Body of pancreas (tissue), 4 donors: ENCODE data around the gene POGLUT3. TPM values are rescaled to one million over a fixed set of nuclear protein-coding genes. Genes with fewer than 3 reads are reported as not detected.

Experiments
- ATAC-seq: fragments of 150-250 bp; one replicate; pipeline ENCODE4 v1.9.1; 2016
- DNase-seq, 4 donors: peaks; one replicate each; pipeline ENCODE4 v3.0.0-alpha.2; 2019
- H3K27ac ChIP-seq, 4 donors: fragments of 200-600 bp; sonication (generic); 1 replicate in 3 of 4; 2 replicates in 1 of 4; pipeline versions ENCODE4 v1.5.1 to v1.6.1; 2016 to 2019; ENCODE audit warnings: mild to moderate bottlenecking in 1 of 4, mixed read lengths in 1 of 4, moderate library complexity in 1 of 4
- H3K27me3 ChIP-seq, 2 donors: fragments of 200-600 bp; sonication (generic); one replicate each; pipeline ENCODE4 v1.6.0; 2016; ENCODE audit warnings: mild to moderate bottlenecking in 1 of 2
- H3K36me3 ChIP-seq, 2 donors: fragments of 200-600 bp; sonication (generic); replicated peaks in 1 of 2; 2 replicates each; pipeline ENCODE4 v1.5.1; 2016; ENCODE audit warnings: low read depth in 2 of 2; ENCODE audit not compliant: insufficient read depth in 1 of 2
- H3K4me1 ChIP-seq: fragments of 200-600 bp; sonication (generic); one replicate; pipeline ENCODE4 v1.6.0; 2016
- H3K4me3 ChIP-seq, 2 donors: fragments of 200-600 bp; sonication (generic); 1 replicate in 1 of 2; 2 replicates in 1 of 2; pipeline ENCODE4 v1.5.1; 2016 to 2019
- H3K9me3 ChIP-seq, 3 donors: fragments of 200-600 bp; sonication (generic); 1 replicate in 2 of 3; 2 replicates in 1 of 3; pipeline ENCODE4 v1.5.1; 2016
- POLR2A ChIP-seq, 3 donors: fragments of 450-650 bp; IDR thresholded peaks; one replicate each; pipeline ENCODE4 v1.6.1; 2016; ENCODE audit warnings: antibody characterized with exemption in 3 of 3, mild to moderate bottlenecking in 2 of 3
- WGBS, 2 donors: methylation state at CpG; one replicate each; pipeline ENCODE4 v1.1.5; 2017; 5-methylcytosine and 5-hydroxymethylcytosine counted together
- intact Hi-C: fragments of 100-400 bp; cut with DNase I; formaldehyde crosslinking; loops from one replicate; pipeline ENCODE4 v1.15.1; 2023
- total RNA-seq, 2 donors: library from RNA; depleted of rRNA; stranded (reverse); fragments of >200 nt; gene quantifications; one replicate each; pipeline ENCODE4 v1.1.0, GENCODE V29; 2016
- TF ChIP-seq, protein P1 (sequence below), 7 experiments: fragments of 450-650 bp in 4 of 7; fragments of 200-600 bp in 3 of 7; sonication (generic) in 3 of 7; IDR thresholded peaks; one replicate each; pipeline ENCODE4 v1.5.1; 2016 to 2019; ENCODE audit warnings: antibody characterized with exemption in 7 of 7

The POGLUT3 gene
- total RNA-seq, 2 donors from 2014 or later = 9.6 to 9.9 TPM

DNA sequence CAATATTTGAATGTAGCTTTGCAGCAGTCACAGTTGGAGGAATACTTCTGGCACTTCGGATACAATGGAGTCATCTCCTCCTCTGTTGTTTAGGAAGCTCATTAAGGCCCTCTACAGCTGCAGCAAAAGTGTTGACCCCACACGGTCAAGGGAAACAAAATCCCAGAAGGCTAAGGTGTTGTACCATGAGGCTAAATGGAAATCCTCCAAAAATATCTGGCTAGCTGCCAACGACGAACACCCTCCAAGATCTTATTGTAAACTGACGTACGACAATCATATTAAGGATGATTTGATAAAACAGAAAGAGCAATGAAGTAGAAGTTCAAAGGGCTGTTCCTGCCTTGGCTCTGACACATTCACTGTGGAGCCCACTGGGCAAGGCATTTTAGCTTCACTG lies 4.0 kb downstream of the POGLUT3 start:
- no peak for TF ChIP-seq POLR2A (IDR thresholded peaks at IDR 0.05)
- TF ChIP-seq, protein P1, sequence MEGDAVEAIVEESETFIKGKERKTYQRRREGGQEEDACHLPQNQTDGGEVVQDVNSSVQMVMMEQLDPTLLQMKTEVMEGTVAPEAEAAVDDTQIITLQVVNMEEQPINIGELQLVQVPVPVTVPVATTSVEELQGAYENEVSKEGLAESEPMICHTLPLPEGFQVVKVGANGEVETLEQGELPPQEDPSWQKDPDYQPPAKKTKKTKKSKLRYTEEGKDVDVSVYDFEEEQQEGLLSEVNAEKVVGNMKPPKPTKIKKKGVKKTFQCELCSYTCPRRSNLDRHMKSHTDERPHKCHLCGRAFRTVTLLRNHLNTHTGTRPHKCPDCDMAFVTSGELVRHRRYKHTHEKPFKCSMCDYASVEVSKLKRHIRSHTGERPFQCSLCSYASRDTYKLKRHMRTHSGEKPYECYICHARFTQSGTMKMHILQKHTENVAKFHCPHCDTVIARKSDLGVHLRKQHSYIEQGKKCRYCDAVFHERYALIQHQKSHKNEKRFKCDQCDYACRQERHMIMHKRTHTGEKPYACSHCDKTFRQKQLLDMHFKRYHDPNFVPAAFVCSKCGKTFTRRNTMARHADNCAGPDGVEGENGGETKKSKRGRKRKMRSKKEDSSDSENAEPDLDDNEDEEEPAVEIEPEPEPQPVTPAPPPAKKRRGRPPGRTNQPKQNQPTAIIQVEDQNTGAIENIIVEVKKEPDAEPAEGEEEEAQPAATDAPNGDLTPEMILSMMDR (IDR thresholded peaks at IDR 0.05) = no peak
- no peak for ATAC-seq
- Histone ChIP-seq H3K9me3 (no peaks in the 10 kb centered on the region), H3K27ac (no peak overlapping the region), H3K36me3 (no peaks in the 10 kb centered on the region), H3K4me3 (no peak overlapping the region), H3K4me1 (peaks cover 22% of the 10 kb centered on the region), H3K27me3 (no peaks in the 10 kb centered on the region)
- no peak for DNase-seq
- intact Hi-C loops = no loop called here
- 42 to 44% methylated on average over 6 of the region's 6 CpGs for WGBS, 2 donors

DNA sequence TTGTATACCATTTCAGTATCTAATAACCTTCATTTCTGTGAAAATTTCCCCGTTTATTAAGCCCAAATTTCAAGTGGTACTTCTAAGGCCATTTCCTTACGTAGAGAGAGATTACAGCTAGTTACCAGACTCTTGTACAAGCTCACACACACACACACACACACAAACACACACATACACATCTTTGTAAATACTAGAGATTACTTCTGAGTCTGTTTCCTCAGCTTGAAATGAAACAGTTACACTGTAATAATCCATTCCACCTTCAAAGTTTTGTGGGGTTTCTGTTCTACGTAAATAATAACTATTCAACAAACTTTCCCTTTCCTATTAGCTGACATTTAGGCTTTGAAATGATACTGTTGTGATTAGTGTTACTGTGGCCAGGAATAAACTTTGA lies 6.2 kb downstream of the POGLUT3 start:
- Histone ChIP-seq H3K27ac (no peak overlapping the region), H3K36me3 (peaks cover 0 to 2% of the 10 kb centered on the region in 2 donors), H3K27me3 (no peaks in the 10 kb centered on the region), H3K4me3 (no peak overlapping the region), H3K4me1 (peaks cover 18% of the 10 kb centered on the region), H3K9me3 (no peaks in the 10 kb centered on the region)
- TF ChIP-seq POLR2A (IDR thresholded peaks at IDR 0.05) = no peak
- intact Hi-C loops = no loop called here
- DNase-seq (no peak), ATAC-seq (no peak)
- 64 to 84% methylated on average over 3 of the region's 3 CpGs for WGBS, 2 donors

DNA sequence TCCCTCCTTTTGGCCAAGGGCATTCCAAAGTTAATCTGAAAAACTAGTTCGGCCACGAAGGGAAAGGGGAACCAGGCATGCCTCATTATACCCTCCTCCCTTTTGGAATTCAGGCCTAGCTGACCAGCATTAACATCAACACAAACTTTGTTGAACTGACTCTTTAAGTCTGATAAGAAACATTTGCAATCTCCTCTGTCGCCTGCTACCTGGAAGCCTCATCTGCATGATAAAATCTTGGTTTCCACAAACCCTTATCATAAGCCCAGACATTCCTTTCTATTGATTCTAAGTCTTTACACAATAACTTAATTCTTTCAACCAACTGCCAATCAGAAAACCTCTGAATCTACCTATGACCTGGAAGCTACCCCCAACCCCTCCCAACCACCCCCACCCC lies 11.4 kb downstream of the POGLUT3 start:
- no peak for ATAC-seq
- peaks cover 0 to 2% of the 10 kb centered on the region in 2 donors for H3K36me3 ChIP-seq
- 90 to 92% methylated on average over 3 of the region's 3 CpGs for whole genome bisulfite sequencing, 2 donors

DNA sequence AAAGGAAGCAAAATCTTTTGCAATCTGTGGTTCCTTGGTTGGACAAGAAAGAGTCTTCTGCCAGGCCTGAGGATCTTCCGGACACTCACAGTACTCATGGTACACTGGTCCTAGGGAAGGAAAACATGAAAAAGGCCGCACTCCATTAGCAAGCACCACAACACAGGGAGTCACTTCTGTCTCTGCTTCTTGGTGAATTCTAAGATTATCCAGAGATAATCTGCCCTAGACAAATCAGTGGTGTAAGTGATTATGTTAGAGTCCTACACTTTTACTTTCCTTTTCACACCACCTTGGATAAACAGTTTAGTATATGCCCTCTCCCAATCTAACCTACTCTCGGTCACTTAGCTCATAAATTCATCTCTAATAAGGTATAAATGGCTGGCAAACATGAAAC lies 11.9 kb downstream of the POGLUT3 start:
- H3K4me3 ChIP-seq = no peak overlapping the region
- TF ChIP-seq, protein P1 (IDR thresholded peaks at IDR 0.05) = no peak
- no peak for TF ChIP-seq POLR2A (IDR thresholded peaks at IDR 0.05)
- intact Hi-C loops = no loop called here
- ATAC-seq (no peak), DNase-seq (no peak)
- peaks cover 0 to 2% of the 10 kb centered on the region in 2 donors for H3K36me3 ChIP-seq
- 94% methylated on average over 3 of the region's 3 CpGs for WGBS, 2 donors
- no peaks in the 10 kb centered on the region for H3K4me1 ChIP-seq
- H3K9me3 ChIP-seq = no peaks in the 10 kb centered on the region
- no peaks in the 10 kb centered on the region for H3K27me3 ChIP-seq
- no peak overlapping the region for H3K27ac ChIP-seq

More for the DNA sequence above, 11.4 kb downstream of the POGLUT3 start:
- Histone ChIP-seq H3K27me3 (no peaks in the 10 kb centered on the region), H3K4me1 (no peaks in the 10 kb centered on the region), H3K9me3 (no peaks in the 10 kb centered on the region), H3K27ac (no peak overlapping the region), H3K4me3 (no peak overlapping the region)
- intact Hi-C loops = no loop called here
- TF ChIP-seq, protein P1 (IDR thresholded peaks at IDR 0.05) = no peak
- TF ChIP-seq POLR2A (IDR thresholded peaks at IDR 0.05) = no peak
- DNase-seq = no peak

DNA sequence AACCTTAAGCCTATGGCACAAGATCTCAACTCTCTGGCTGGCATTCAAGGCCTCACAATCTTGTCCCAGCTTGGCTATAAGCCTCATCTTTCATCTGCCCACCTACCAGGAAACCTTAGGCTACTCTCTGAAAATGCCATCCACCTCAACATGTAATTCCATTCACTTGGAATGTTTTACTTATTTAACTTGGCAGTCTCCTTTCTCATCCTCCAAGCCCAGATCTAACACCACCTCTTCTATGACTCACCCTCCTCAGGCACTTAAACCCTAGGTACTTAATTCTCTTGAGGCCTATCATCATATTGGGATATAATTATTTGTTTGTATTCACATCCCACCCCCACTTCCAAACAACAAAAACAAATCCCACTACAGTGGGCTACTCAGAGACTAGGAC lies 15.0 kb downstream of the POGLUT3 start:
- H3K4me3 ChIP-seq = no peak overlapping the region
- H3K4me1 ChIP-seq = no peaks in the 10 kb centered on the region
- TF ChIP-seq, protein P1 (IDR thresholded peaks at IDR 0.05) = no peak
- TF ChIP-seq POLR2A (IDR thresholded peaks at IDR 0.05) = no peak
- H3K27ac ChIP-seq = no peak overlapping the region
- peaks cover 0 to 5% of the 10 kb centered on the region in 2 donors for H3K36me3 ChIP-seq
- intact Hi-C loops = no loop called here
- H3K9me3 ChIP-seq = no peaks in the 10 kb centered on the region
- ATAC-seq (no peak), DNase-seq (no peak)
- H3K27me3 ChIP-seq = no peaks in the 10 kb centered on the region
